HG03039 (cell line): Measurements from ENCODE around the gene RHEX.
A peak's percentile ranks its signal among the peaks of the same experiment; 100 is the strongest.
"Not testable (repeated sequence)": the region's sequence is repeated elsewhere in the genome, so short reads cannot be mapped to it uniquely, and the experiment has no call there.

Experiments used
- ATAC-seq: cut with Tn5 transposase; IDR thresholded peaks from one replicate; pipeline ENCODE4 v1.9.1; 2021; ENCODE audit warnings: mild to moderate bottlenecking, moderate library complexity; ENCODE audit not compliant: unreplicated experiment

RHEX gene

DNA sequence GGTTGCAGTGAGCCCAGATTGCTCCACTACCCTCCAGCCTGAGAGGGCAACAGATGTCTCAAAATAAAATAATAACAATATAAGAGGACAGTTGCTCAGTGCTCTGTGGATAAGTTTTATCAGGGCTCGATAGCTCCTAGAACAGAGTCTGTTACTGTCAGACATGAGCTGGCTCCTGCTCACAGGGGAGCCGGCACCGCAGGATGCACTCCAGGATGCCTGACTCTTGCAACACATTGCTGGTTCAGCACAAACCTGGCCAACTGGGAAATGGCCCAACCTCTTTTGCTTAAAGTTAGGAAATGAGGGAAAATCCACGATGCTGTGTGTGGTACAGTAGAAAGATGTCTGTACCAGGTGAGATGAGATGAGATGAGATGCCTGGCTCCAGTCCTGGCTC is 23.5 kb upstream of the RHEX start:
- no peak for ATAC-seq

DNA sequence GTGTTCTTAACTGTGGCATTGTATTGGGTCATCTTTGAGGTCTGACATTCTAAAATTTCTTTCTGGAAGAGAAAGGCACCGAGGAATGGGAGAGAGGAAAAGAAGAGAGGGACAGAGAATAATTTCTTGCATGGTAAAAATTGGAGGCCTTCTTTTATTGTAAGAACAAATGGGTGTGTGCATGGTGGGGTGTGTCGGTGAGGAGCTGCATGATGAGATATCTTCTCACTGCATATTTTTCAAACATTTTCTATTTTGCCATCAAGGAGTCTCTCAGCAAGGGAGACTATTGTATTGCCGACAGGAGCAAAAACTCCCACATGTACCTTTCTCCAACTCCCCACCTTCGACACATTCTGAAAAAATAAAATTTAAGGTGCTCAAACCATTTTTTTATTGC is 22.8 kb upstream of the RHEX start:
- ATAC-seq: no peak

DNA sequence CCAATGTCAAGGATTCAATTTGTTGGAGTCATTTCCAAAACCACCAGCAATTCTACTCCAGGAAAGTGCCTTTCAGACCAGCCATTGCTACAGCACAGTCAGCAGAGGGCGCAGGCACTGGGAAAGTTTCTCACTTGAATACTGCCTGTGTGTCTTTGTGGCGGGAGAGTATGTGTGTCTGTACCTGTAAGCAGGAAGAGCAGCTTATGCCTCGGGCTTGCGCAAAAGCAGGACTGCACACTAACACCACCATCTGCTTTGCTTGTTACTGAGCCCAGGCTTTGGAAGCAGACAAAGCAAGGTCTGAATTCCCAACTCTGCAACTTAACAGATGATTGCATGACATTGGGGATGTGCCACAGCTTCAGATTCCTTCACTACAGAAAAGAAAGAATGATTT is 22.3 kb upstream of the RHEX start:
- peak; percentile 68 for ATAC-seq

DNA sequence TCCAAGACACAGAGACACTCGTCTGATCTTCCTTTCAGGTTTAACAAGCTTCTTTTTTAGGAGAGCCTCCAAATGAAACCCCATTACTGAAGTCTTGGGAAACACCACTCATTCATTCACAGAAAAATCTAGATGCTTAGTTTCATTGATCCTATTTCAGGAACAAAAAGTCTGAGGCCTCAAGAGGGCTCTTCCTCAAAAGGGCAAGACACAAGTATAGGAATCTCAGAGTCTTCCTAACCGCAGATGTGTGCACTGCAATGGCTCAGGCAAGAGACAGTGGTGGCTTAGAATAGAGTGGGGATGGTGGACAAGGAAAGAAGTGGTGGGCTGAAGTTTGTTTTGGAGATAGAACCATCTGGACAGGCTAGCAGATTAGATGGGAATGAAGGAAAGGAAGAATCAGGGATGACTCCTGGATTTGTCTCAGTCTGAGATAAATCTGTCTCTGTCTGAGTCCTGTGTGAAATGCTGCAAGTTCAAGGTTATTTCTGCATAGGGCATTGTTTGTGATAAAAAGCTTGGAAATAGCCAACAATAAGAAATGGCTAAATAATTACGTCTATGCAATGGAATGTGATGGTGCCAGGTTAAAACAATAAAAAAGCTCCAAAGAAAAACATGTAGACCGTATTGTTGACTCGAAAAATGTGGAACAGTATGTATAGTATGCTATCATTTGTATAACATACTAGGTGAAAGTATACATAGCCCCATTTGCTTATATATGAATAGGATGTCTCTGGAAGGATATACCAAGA is 20.4 kb upstream of the RHEX start:
- no peak for ATAC-seq

DNA sequence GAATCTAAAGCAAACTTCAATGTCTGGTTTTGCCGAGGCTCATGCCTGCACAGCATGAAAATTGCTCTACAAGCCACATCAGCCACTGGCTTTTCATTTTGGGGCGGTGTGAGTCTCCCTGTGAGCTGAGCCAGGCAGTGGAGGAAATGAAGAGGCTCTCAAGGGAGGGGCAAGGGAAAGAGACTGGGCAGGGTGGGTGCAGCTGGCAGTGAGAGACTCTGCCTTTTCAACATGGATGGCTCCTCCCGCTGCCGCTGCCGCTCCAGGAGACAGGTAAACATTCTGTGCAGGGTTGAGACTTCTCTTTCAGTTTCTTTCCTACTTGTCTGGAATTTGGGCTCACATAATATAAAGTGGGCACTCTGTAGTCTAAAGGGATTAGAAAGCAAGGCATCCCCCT is 17.9 kb upstream of the RHEX start:
- ATAC-seq: no peak

- no peak for ATAC-seq
These were observed 16.1 kb upstream of the RHEX start for GRCh38 chr1:206036663-206037455.

DNA sequence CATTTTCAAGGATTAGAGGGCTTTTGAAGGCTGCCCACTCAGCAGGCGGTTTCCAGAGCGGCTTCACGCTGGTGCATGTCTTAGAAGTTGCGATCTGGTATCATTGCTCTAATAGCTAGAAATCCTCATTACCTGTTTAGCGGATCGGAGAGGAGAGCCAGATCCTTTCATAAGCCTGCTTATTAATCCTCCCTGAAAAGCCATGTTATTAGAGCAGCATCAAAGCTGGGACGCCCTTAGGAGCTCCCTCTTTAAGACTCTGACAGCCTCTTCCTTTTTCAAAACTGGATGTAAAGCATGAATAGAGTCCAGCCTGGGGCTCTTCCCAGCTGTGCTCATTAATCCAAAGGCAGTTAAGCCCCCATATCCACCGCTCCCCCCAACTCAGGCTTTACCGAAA is 15.4 kb upstream of the RHEX start:
- ATAC-seq: no peak

GRCh38 chr1:206039046-206039973 is 13.7 kb upstream of the RHEX start:
- no peak for ATAC-seq

DNA sequence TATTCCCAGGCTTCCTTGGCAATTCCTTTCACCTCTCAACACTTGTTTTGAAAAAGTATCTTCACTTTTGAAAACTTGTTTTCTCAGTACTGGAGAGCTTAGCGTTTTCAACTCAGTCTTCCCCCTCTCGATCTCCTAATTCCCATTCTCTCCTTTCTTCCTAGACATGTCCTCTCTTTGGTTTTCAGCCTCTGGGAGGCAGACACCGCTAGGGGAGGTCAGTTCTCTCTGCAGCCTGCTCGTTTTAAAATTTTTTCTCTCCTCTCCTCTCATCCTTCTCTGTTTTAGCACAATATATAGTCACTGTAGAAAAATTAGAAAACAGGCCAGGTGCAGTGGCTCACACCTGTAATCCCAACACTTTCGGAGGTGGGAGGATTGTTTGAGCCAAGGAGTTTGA is 12.6 kb upstream of the RHEX start:
- ATAC-seq: no peak

DNA sequence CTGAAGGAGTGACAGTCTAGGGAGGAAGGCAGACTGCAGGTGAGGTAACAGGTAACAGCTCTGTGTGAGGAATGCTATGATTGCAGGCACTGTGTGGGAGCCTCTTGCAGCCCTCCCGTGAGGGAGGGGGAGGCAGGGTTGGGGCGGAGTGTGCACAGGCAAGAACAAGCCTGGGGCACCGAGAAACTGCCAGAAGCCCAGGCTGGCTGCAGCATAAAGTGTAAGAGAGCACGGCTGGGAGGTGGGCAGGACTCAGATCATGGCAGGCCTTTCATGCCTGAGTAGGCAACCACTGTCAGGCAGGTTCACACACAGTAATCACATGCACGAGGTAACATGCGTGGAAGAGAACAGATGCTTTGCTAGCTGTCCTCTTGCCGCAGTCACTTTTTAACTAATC is 11.3 kb upstream of the RHEX start:
- no peak for ATAC-seq

GRCh38 chr1:206047271-206047670 is 5.7 kb upstream of the RHEX start:
- no peak for ATAC-seq

- no peak for ATAC-seq
These were observed 4.4 kb upstream of the RHEX start for GRCh38 chr1:206048582-206048981.

GRCh38 chr1:206049293-206049692 is 3.7 kb upstream of the RHEX start:
- ATAC-seq: peak; percentile 42

GRCh38 chr1:206049919-206050600 is 2.9 kb upstream of the RHEX start:
- no peak for ATAC-seq

DNA sequence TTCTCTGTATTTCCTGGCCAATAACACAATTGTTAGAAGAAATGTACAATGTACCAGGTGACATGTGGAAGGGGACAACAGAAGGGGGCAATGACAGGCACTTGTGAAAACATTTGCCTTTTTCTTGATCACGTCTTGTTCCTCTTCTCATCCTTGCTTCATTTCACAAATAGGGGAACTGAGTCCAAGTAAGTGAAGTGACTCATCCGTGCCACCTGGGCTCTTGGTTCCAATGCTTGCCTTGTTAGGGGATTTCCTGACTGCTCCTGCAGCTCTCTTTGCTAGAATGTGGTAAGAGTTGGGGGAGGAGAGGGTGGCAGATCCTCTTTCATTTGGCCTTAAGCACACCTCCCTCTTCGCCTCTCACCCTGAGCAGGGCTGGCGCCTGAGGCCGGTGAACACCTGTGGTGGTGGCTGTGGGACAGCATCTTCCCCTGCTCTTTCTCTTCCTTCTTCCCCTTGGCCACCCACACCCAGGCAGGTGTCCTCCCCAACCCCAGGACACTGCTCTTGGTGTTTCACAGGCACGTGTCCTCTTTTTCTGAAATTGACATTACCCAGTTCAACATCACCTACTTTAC is 2.2 kb upstream of the RHEX start:
- ATAC-seq: peak; percentile 75

GRCh38 chr1:206052231-206052865 is 625 bp upstream of the RHEX start:
- ATAC-seq: not testable (repeated sequence)

DNA sequence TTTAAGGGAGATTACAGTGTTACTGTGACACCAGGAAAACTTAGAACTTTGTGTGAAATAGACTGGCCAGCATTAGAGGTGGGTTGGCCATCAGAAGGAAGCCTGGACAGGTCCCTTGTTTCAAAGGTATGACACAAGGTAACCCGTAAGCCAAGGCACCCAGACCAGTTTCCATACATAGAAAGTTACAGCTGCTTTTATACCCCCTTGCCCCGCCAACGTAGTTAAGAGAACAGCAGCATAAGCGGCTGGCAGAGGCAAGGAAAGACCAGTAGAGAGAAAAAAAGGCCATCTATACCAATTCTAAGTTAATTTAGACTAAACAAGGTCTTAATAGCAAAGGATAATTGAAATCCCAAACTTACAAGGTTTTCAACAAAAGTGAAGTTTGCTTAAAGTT is 643 bp downstream of the RHEX start:
- not testable (repeated sequence) for ATAC-seq

DNA sequence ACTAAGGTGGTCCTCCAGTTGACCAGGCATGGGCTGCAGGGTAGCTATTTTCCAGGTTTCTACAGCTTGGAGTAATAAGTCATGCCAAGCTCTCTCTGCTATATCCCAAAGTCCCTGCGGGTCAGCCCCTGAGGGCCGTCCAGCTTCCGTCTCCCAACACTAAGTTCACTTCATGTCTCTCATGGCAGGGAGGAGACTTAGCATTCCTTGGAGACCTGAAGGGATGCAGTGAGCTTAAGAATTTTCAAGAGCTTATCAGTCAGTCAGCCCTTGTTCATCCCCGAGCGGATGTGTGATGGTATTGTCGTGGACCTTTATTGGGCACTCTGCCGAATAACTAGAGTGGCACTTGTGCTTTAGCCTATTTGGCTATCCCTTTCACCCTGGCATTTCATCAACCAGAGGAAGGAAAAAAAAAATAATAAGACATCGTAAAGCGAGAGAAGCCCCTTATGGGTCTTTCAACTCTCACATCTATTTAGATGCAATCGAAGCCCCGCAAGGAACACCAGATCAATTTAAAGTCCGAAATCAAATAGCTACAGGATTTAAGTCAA is 2.2 kb downstream of the RHEX start:
- ATAC-seq: not testable (repeated sequence)

DNA sequence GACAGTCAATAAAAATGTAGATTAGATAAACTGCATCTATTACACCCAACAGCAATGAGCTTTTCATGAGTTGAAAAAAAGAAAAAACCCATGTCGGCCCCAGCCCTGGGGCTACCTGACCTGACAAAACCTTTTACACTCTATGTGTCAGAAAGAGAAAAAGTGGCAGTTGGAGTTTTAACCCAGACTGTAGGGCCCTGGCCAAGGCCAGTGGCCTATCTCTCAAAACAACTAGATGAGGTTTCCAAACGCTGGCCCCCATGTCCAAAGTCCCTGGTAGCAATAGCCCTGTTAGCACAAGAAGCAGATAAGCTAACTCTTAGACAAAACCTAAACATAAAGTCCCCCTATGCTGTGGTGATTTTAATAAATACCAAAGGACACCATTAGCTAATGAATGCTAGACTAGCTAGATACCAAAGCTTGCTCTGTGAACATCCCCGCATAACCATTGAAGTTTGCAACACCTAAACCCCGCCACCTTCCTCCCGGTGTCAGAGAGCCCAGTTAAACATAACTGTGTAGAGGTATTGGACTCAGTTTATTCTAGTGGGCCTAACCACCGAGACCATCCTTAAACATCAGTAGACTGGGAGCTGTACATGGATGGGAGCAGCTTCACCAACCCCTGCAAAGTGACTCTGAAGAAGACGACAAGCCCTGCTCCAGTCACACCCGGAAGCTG is 2.8 kb downstream of the RHEX start:
- not testable (repeated sequence) for ATAC-seq
